IPS-NIHi7 (cell line): ENCODE measurements around the gene NOS1.
"Not testable (repeated sequence)": the region's sequence is repeated elsewhere in the genome, so short reads cannot be mapped to it uniquely, and the experiment has no call there.

Experiments
- DNase-seq: peaks from one replicate; pipeline ENCODE4 v3.0.0; 2012; ENCODE audit warnings: mixed read lengths; ENCODE audit errors: extremely low spot score

The NOS1 gene

DNA sequence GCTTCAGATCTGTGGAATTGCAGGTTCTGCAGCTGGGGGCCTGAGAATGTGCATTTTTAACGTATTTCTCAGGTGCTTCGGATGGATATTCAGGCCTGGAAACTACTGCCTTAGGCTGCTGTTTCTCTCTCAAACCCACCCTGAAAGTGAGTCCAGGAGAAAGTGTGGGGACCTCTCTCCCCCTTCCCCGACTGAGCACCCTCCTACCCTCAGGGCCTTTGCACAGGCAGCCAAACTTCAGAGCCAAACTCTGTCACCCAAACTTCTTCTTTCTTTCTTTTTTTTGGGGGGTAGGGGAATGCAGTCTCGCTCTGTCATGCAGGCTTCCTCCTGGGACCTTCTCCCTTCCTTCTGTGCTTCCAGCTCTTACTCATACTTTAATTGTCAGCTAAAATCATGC is 88.7 kb downstream of the NOS1 start:
- no peak for DNase-seq

GRCh38 chr12:117262749-117263148 is 98.7 kb downstream of the NOS1 start:
- no peak for DNase-seq

GRCh38 chr12:117261247-117261646 is 100.2 kb downstream of the NOS1 start:
- DNase-seq = no peak

GRCh38 chr12:117255386-117255785 is 106.0 kb downstream of the NOS1 start:
- no peak for DNase-seq

DNA sequence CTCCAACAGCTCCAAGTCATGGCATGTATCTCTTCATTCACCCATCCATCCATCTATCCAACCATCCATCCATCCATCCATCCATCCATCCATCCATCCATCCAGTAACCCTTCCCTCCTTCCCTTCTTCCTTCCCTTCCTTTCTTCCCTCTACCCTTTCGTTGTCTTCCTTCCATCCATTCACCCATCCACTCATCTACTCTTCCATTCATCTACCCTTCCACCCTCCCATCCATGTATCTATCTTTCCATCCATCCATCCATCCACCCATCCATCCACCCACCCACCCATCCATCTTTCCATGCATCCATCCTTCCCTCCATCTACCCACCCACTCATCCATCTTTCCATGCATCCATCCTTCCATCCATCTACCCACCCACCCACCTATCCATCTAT is 117.9 kb downstream of the NOS1 start:
- no peak for DNase-seq

DNA sequence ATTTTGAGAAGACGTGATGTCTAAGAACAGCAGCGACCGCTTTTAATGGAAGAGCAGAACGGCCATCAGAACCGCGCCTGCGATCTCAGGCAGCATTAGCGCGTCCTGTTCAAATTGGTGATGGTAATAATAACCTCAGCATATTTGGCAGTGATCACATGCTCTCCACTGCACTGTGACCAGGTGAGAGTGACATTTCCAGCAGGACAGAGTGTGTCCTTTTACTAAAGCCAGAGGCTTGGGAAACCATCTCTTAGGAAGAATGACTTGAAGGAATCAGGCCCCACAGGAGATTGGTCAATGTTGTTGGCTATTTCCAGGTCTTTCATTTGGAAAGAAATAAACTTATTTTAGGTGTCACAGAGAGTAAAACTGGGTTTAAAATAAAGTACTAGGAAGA is 119.7 kb downstream of the NOS1 start:
- DNase-seq = no peak

DNA sequence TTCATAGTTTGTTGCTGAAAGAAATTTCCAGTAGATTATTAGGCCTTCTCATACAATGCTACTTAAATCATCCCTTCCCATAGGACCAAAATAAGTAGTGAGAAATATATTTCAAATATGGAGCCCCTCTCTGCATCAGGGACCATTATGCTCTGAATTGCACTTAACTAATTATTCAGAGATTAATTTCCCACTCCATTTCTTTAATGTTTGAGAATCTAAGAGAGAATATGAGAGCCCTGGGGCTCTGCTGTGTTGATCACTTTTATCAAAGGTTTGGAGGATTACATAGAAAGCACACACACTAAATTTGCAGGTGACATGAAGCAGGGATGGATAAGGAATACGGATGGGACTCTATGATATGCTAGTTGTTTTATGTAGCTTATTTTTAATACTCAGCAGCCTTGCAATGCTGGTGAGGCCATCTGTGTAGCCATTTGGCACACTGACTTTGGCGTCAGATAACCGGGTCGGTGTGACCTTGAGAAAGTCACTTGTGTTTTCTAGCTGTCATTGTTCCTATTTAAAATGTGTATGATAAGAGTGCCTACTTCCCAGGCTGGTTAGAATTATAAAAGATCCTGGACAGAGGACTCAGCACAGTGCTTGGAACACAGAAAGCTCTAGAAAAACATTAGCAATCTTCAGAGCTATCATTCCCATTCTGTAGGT is 121.2 kb downstream of the NOS1 start:
- no peak for DNase-seq

GRCh38 chr12:117236456-117237001 is 124.9 kb downstream of the NOS1 start:
- peak; percentile 86 for DNase-seq

DNA sequence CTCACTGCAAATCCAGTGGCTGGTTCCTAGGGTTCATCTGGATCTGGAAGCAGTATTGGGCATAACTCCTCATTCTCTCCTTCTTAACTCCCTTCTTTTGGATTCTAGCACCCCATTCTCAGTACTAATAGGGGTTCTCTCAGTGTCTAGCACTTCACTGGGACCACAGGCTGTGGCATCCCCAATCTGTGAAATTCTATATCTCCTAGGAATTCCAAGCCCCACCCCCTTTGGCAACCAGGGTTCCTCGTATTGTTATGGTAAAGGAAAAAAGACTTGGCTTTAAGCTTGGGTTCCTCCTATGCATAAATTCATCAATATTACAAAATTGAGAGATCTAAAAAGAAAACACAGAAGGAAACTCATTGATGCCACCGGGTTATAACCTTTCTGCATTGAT is 126.2 kb downstream of the NOS1 start:
- no peak for DNase-seq

- no peak for DNase-seq
These were observed 127.0 kb downstream of the NOS1 start for GRCh38 chr12:117234441-117234840.

GRCh38 chr12:117231750-117232149 is 129.7 kb downstream of the NOS1 start:
- DNase-seq = peak; percentile 38

DNA sequence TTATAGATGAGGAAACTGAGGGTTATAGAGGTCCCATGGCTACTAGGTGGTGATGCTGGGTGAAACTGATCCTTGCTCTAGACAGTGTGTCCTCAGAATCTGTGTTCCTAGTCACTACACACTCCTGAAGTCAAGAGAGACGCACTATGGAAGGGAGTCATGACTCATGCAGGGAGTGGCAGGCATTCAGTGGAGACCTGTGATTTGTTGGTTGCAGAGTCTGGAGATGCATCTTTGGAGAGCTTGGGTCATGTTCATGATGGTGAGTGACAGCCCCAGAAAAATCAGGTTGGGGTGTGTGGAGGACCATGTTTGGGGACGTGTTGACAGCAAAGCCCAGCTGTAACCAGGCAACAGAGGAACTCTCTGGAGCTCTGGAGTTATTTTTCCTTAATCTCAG is 133.2 kb downstream of the NOS1 start:
- DNase-seq = no peak

- peak; percentile 53 for DNase-seq
These were observed 134.3 kb downstream of the NOS1 start for GRCh38 chr12:117227000-117227653.

DNA sequence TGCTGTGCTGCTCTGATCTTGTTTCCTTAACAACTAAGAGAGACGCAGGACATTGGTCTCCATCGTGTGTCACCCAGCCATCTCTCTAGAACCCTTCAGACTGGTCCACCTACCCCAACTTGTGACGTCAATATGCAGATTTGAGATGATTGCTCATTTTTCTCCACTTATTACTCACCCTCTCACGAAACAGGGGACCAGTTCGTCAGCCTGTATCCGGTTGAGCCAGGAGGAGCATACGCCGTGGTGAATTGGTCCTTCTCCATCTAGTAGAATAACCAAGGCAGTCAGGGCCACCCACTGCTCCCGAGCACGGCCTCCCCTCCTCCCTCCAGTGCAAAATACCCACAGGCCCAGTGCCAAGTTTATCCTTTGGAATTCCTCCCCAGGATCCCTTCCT is 134.9 kb downstream of the NOS1 start:
- DNase-seq = no peak

GRCh38 chr12:117225179-117225578 is 136.2 kb downstream of the NOS1 start:
- no peak for DNase-seq

DNA sequence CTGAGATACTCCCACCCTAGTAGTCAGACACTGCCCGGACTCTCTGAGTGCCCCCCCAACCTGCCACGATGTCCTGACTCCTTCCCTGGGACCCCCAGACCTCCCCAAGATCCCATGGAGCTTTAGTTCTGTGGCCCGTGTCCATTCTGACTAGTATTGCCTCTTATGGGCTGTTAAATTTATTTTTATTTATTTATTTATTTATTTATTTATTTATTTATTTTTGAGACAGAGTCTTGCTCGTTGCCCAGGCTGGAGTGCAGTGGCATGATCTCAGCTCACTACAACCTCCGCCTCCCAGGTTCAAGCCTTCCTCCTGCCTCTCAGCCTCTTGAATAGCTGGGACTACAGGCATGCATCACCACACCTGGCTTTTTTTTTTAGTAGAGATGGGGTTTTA is 140.5 kb downstream of the NOS1 start:
- DNase-seq = not testable (repeated sequence)

- no peak for DNase-seq
These were observed 143.3 kb downstream of the NOS1 start for GRCh38 chr12:117218149-117218548.

- DNase-seq = no peak
These were observed 144.7 kb downstream of the NOS1 start for GRCh38 chr12:117216686-117217085.

GRCh38 chr12:117214797-117215196 is 146.6 kb downstream of the NOS1 start:
- no peak for DNase-seq

- DNase-seq = no peak
These were observed 148.1 kb downstream of the NOS1 start for GRCh38 chr12:117213295-117213808.

DNA sequence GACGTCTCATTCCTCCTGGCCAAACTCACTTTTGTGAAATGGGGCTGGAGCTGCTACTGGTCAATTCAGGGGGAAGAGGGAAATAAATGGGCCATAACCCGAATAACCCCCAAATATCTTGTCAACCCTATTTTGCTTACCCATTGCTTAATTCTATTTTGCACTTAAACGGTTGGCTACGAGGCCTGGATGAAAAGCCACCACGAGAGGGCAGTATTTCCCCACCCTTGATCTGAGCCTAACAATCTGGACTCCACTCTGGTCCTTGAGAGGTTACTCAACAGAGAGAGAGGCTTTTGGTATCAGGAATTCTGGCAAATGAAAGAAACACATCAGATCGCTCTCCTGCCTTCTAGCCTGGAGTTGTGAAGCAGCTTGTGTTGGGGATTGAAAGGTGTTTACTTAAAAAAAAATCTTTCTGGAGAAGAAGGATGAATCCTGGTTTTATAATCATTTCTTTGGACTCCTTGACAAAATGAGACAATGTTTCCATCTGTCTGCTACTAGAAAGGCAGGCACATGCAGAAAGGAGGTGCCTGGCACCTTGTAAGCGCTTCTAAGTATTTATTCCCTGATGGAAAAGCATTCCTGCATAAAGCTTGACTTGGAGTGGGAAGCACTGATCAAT is 148.7 kb downstream of the NOS1 start:
- DNase-seq = peak; percentile 88

DNA sequence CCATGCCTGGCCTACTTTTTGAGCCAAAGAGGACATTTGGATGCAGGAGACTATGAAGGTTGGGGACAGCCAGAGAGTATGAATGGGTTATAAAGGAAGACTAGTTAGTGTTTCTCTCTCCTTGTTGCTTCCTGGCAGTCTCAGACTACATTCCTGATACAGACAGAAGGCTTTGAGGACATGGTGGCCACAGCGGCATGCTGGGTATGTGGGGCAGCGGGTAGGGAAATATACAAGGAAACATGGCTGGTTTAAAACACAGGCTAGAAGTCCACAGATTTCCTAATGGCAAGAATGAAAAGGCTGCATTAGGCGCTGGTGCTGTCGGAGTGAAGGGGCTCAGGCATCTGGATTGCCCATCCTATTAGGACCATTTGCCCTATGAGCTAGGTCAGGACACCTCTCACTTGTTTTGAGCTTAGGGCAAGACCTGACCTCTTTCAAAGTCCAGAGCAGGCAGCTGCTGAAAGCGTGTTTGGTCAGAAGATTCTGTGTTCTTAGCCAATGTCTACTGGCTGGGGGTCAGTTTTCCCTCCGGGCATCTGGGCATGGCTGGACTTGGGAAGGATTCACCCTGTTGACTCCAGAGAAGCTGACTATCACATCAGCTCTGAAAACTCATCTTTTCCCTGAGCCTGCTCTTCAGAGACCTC is 151.0 kb downstream of the NOS1 start:
- DNase-seq = no peak
